GM19324 (cell line): ENCODE results near the gene HPCAL4.
A peak's percentile ranks its signal among the peaks of the same experiment; 100 is the strongest.

Experiments used
- ATAC-seq: cut with Tn5 transposase; IDR thresholded peaks from one replicate; pipeline ENCODE4 v1.9.1; 2021; ENCODE audit warnings: mild to moderate bottlenecking, moderate library complexity; ENCODE audit not compliant: unreplicated experiment, low FRiP score

Gene HPCAL4

GRCh38 chr1:39679821-39680220 lies 11.4 kb downstream of the HPCAL4 start:
- no peak for ATAC-seq

GRCh38 chr1:39678889-39679288 lies 12.3 kb downstream of the HPCAL4 start:
- ATAC-seq: no peak

DNA sequence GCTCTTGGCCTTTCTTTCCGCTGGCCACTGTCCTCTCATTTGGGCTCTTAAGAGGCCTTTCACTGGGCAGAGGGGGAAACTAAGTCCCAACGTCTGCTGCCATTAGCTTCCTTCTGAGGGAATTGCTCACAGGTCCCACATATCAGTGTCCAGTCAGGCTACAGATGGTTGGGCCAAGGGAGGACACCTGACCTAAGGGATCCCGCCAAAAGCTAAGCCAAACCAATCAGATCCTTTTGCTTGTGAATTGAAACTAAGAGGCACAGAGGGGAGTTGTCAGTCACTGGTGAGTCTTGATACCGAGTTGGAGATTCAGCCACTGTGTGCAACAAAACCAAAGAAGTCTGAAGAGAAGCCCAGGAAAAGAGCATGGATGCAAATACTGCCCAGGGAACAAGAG lies 13.6 kb downstream of the HPCAL4 start:
- ATAC-seq: no peak

DNA sequence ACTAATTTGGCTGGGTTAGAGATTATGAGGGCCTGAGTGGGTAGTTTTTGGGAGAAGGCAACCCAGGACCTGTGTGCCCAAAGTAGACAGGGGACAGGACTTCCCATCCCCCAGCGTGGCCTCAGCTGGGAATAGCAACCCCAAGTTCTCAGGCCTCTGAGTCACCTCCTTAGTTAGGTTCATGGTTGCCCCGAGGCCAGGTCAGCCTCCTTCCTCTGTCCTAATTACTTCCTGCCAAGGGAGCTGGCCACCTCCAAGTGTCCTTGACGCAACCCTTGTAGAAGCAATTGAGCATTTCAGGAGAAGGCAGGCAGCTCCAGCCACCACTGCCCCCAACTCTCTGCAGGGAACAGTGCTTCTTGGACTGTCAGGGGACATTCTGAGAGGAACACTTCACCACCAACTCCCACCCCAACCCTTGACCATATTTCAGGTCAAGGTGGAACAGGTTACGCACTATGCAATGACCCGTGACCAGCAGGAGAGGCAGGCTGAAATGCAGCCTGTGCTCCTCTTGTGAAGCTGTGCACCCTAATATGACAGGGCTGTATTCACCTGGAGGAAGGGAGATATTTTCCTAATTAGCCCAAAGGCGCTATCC lies 14.2 kb downstream of the HPCAL4 start:
- no peak for ATAC-seq

- no peak for ATAC-seq
Observed at GRCh38 chr1:39675220-39675619, 16.0 kb downstream of the HPCAL4 start.

GRCh38 chr1:39673215-39673614 lies 18.0 kb downstream of the HPCAL4 start:
- no peak for ATAC-seq

GRCh38 chr1:39672551-39672947 lies 18.7 kb downstream of the HPCAL4 start:
- no peak for ATAC-seq

DNA sequence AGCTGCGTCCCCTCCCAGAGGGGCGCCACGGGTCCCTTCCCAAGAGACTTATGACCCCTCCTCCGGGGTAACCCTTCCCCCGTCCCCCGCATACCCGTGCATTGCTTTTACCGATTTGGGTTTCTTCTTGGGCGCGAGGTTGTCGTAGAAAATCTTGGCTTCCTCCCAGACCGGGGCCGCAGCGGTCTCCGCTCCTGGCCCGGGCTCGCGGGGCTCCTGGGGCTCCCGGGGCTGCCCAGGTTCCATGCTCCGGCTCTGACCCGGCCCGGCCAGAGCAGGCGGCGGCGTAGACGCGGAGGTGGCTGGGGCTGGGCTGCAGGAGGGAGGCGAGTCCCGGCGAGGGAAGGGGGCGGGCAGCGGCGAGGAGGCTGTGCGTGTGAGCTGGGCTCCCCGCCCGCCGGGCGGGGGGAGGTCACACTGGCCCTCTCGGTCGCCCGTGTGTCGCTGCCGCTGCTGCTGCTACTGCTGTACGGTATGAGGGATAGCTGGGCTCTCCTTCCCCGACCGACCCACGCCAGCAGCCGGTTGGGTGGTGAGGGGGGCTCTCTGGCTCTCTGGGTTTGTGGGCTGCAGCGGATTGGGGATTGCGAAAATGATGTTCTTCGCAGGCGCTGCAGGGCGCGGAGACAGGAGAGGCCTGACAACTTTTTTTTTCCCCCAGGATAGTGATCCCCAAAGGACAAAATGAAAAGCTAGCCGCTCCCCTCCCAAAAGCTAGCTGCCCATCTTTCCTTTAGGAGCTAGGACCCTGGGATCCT lies 19.3 kb downstream of the HPCAL4 start, which contains the start of gene NT5C1A:
NT5C1A (minus strand) TSS at position 315 of the 758 bp plus-strand sequence; CDS start at position 246, 69 bp downstream.
- ATAC-seq: no peak

- ATAC-seq: no peak
Observed at GRCh38 chr1:39671433-39671792, 19.8 kb downstream of the HPCAL4 start.

DNA sequence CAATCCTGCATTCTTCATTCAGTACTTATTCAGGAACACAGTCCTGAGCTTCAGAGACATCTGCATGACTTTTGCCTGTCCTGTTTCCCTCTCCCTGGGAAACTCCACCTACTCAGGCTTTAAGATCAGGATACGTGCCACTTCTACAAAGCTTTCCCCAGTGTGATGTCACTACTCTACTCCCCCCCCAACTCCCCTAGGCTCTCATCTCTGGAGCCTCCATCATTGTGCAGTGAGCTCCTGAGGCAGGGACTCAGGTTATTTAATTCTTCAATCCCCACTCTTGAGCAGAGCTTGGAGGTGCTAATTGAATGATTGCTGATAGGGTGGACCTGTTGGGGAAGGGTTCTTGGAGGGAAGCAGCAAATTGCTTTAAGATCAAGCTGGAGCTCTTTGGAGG lies 20.5 kb downstream of the HPCAL4 start:
- ATAC-seq: no peak

GRCh38 chr1:39668894-39669293 lies 22.3 kb downstream of the HPCAL4 start:
- ATAC-seq: no peak

GRCh38 chr1:39668111-39668510 lies 23.1 kb downstream of the HPCAL4 start:
- ATAC-seq: no peak

- peak; percentile 71 for ATAC-seq
Observed at GRCh38 chr1:39666772-39667171, 24.5 kb downstream of the HPCAL4 start.

- ATAC-seq: no peak
Observed at GRCh38 chr1:39663559-39663958, 27.7 kb downstream of the HPCAL4 start.

- no peak for ATAC-seq
Observed at GRCh38 chr1:39662861-39663260, 28.4 kb downstream of the HPCAL4 start.

DNA sequence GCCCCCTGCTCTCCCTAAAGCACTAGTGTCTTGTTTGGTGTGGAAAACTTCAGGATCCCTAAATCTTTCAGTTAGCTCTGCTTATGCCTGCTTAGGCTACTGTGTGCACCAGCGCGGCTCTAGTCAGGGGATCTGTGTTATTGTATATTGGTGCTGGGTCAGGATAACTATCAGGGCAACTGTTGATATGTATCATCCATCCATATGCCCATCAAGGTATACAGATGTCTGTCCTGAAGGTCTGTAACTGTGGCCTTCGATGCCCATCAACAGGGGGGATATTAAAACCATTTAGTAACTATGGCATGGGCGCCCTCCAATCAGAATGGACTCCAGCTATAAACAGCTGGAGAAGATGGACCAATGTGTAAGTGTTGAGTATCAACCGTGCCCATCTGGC lies 31.7 kb downstream of the HPCAL4 start:
- ATAC-seq: no peak

- no peak for ATAC-seq
Observed at GRCh38 chr1:39659110-39659509, 32.1 kb downstream of the HPCAL4 start.

GRCh38 chr1:39657923-39658485 lies 33.2 kb downstream of the HPCAL4 start:
- ATAC-seq: no peak

DNA sequence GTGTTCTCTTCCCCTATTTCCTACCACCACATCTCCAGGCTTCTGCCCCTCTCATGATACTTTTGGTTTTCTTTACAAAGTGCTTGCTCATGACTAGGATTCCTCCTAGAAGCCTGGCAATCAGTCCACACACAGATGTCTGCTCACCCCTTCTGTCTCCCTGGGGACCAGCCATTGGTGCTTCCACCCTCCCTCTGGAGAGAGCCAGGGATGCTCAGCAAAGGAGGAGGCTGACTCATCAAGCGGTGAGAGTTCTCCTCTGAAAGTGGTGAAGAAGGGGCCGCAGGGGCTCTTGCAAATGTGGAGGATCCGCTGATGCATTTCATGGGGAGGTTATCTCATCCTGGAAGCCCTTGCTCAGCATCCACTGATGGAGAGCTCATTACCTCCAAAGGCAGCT lies 33.8 kb downstream of the HPCAL4 start:
- ATAC-seq: no peak

GRCh38 chr1:39656391-39656790 lies 34.8 kb downstream of the HPCAL4 start:
- ATAC-seq: no peak

GRCh38 chr1:39655578-39656268 lies 35.5 kb downstream of the HPCAL4 start:
- no peak for ATAC-seq
